T-helper 17 cell (primary cell): ENCODE measurements around the gene KATNAL2. TPM values are rescaled to one million over a fixed set of nuclear protein-coding genes. Genes with fewer than 3 reads are reported as not detected.

ENCODE experiments used
- ATAC-seq: fragments of 150-1000 bp; cut with Tn5 transposase; 2 replicates; pipeline ENCODE4 v1.10.0; 2021; ENCODE audit warnings: mild to moderate bottlenecking, moderate library complexity
- DNase-seq, 3 donors: peaks; one replicate each; pipeline versions ENCODE4 v3.0.0 to v3.0.0-alpha.2; 2020 to 2021
- H3K9me3 ChIP-seq: one replicate; pipeline ENCODE4 v1.7.0; 2013; ENCODE audit warnings: low read length, mild to moderate bottlenecking; ENCODE audit not compliant: control insufficient read depth, poor library complexity, severe bottlenecking
- H3K27ac Mint-ChIP-seq: one replicate; pipeline ENCODE4 v1.8.0; 2022; ENCODE audit warnings: mild to moderate bottlenecking, moderate library complexity, mixed read lengths
- H3K27me3 Mint-ChIP-seq: one replicate; pipeline ENCODE4 v1.8.0; 2022; ENCODE audit warnings: mixed read lengths
- H3K36me3 Mint-ChIP-seq: one replicate; pipeline ENCODE4 v1.8.0; 2022; ENCODE audit warnings: low read depth, mixed read lengths
- H3K4me1 Mint-ChIP-seq: one replicate; pipeline ENCODE4 v1.8.0; 2022; ENCODE audit warnings: mild to moderate bottlenecking, mixed read lengths
- H3K4me3 Mint-ChIP-seq: one replicate; pipeline ENCODE4 v1.8.0; 2022; ENCODE audit warnings: mild to moderate bottlenecking, moderate library complexity, mixed read lengths
- total RNA-seq, 4 donors: library from RNA in 2 of 4; stranded (reverse) in 2 of 4; gene quantifications; one replicate each; pipeline ENCODE4 v1.2.3 and lab custom pipeline; 2022 to 2026

Gene KATNAL2
- total RNA-seq, 2 donors from 2014 or later, result 0.86 to 0.97 TPM

DNA sequence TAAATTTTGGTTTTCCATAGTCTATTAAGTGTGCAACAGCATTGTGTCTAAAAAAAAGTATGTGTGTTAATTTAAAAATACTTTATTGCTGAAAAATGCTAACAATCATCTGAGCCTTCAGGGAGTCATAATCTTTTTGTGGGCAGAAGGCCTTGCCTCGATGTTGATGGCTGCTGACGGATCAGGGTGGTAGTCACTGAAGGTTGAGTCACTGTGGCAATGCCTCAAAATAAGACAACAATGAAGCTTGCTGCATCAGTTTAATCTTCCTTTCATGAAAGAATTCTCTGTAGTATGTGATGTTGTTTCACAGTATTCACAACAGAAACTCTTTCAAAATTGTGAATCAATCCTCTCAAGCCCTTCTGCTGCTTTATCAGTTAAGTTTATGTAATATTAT lies 201.6 kb downstream of the KATNAL2 start:
- Mint-ChIP-seq H3K36me3 (peaks cover 10% of the 10 kb centered on the region), H3K27me3 (no peaks in the 10 kb centered on the region)
- ATAC-seq, result no peak

DNA sequence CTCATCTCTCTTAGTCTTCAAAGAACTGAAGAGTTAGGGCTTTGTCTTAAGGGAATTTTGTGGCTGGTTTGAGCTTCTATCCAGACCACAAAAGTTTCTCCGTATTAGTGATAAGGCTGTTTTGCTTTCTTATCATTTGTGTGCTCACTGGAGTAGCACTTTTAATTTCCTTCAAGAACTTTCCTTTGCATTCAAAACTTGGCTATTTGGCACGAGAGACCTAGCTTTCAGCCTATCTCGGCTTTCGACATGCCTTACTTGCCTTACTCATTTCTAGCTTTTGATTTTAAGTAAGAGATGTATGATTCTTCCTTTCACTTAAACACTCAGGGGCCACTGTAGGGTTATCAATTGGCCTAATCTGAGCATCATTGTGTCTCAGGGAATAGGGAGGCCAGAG lies 203.0 kb downstream of the KATNAL2 start:
- H3K36me3 Mint-ChIP-seq, result peaks cover 10% of the 10 kb centered on the region
- H3K4me1 Mint-ChIP-seq, result peaks cover 6% of the 10 kb centered on the region
- DNase-seq (no peak), ATAC-seq (no peak)
- H3K27me3 Mint-ChIP-seq, result no peaks in the 10 kb centered on the region
- H3K4me3 Mint-ChIP-seq, result no peak overlapping the region
- H3K9me3 ChIP-seq, result no peaks in the 10 kb centered on the region
- H3K27ac Mint-ChIP-seq, result no peak overlapping the region

More for the DNA sequence above, 201.6 kb downstream of the KATNAL2 start:
- peaks cover 6% of the 10 kb centered on the region for H3K4me1 Mint-ChIP-seq
- H3K4me3 Mint-ChIP-seq, result no peak overlapping the region
- H3K27ac Mint-ChIP-seq, result no peak overlapping the region
- H3K9me3 ChIP-seq, result no peaks in the 10 kb centered on the region
- DNase-seq, result no peak

DNA sequence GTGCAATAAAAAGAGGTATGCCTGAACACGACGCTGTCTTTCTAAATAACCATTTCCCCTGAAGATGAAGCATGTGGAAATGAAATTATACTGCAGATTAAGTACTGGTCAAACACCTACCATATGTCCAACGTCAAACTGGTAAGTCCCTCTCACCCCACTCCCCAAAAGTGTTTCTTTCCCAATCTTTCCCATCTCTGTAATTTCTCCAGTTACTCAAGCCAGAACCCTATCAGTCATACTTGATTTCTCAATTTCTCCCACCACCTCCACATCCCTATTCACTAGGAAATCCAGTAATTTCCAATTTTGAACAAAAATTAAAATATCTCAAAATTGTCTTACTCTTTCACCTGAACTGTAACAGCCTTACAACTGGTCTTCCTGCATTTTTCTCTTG lies 203.7 kb downstream of the KATNAL2 start:
- no peaks in the 10 kb centered on the region for H3K9me3 ChIP-seq
- H3K36me3 Mint-ChIP-seq, result peaks cover 10% of the 10 kb centered on the region
- H3K27me3 Mint-ChIP-seq, result no peaks in the 10 kb centered on the region
- no peak overlapping the region for H3K4me3 Mint-ChIP-seq
- H3K4me1 Mint-ChIP-seq, result peaks cover 6% of the 10 kb centered on the region
- no peak overlapping the region for H3K27ac Mint-ChIP-seq
- ATAC-seq (no peak), DNase-seq (no peak)

DNA sequence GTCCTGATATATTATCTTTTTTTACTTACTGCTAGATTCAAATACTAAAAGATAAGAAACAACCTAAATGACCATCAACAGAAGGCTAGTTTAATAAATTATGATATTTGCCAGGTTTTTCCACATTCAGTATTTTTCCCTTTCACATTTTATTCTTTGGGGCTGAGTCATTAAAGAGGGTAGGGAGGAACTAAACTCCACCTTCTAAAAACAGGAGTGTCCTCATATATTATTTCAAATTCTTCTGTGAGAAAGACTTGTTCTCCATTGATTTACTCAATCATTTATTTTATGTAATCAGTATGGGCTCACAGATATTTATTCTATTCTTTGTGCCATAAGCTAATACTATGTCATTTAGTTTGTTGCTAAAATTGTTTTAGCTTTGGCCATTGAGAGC lies 223.9 kb downstream of the KATNAL2 start:
- DNase-seq (no peak), ATAC-seq (no peak)
- H3K9me3 ChIP-seq, result no peaks in the 10 kb centered on the region
- H3K36me3 Mint-ChIP-seq, result no peaks in the 10 kb centered on the region
- no peaks in the 10 kb centered on the region for H3K27me3 Mint-ChIP-seq
- H3K27ac Mint-ChIP-seq, result no peak overlapping the region
- H3K4me3 Mint-ChIP-seq, result no peak overlapping the region
- peaks cover 20% of the 10 kb centered on the region for H3K4me1 Mint-ChIP-seq

DNA sequence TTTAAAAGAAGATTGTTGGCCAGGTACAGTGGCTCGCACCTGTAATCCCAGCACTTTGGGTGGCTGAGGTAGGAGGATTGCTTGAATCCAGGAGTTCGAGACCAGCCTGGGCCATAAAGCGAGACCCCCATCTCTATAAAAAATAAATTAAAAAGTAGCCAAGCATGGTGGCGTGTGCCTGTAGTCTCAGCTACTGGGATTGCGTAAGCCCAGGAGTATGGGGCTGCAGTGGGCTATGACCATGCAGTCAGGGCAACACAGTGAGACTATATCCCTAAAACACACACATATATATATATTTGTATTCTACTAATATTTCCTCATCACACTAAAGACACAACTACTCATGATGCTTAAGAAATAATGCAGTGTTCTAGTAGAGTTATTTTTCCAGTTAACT lies 225.8 kb downstream of the KATNAL2 start:
- Mint-ChIP-seq H3K36me3 (no peaks in the 10 kb centered on the region), H3K27me3 (no peaks in the 10 kb centered on the region), H3K4me1 (peaks cover 24% of the 10 kb centered on the region), H3K4me3 (no peak overlapping the region), H3K27ac (no peak overlapping the region)
- DNase-seq, result no peak
- no peak for ATAC-seq
- H3K9me3 ChIP-seq, result no peaks in the 10 kb centered on the region

DNA sequence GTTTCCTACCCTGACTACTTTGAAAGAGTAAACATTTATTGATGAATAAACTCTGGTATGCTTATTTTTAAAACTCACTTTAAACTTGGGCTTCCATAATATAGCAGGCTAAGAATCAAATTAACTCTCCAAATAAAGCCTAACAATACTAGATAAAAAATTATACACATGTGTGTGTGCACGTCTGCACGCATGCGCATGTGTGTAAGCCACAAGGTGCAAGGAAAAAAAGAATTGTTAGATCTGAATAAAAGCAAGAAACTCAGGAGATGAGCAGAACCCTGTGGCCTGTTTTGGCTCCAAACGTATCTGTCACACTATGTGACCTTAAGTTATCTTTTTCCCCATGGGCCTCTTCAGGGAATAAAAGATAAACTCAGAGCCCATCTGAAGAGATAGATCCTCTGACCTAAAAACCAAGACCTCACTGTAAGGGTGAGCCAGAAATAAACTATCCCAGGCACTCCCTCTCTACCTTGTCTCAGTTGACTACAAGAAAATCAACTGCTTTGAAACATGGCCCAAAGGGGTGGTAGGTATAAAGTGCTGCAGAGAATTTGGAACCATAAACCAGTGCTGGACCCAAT lies 226.6 kb downstream of the KATNAL2 start:
- Mint-ChIP-seq H3K36me3 (no peaks in the 10 kb centered on the region), H3K4me3 (no peak overlapping the region), H3K4me1 (peaks cover 31% of the 10 kb centered on the region), H3K27ac (no peak overlapping the region), H3K27me3 (no peaks in the 10 kb centered on the region)
- DNase-seq (no peak), ATAC-seq (no peak)
- no peaks in the 10 kb centered on the region for H3K9me3 ChIP-seq

DNA sequence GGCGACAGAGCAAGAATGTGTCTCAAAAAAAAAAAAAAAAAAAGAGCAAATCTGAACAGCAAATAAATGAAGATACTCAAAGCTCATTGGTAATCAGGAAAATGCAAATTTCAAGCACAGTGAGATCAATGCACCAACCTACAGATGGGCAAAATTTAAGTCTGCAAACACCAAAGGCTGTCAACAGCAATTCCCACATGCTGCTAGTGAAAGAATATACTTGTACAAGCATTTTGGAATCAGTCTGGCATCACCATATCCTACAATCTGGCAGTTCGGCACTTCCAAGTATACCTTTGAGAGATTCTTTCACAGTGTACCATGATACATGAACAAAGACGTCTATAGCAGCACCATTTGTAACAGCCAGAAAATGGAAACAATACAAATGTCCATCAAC lies 228.8 kb downstream of the KATNAL2 start:
- H3K36me3 Mint-ChIP-seq, result peaks cover 2% of the 10 kb centered on the region
- no peak overlapping the region for H3K27ac Mint-ChIP-seq
- no peaks in the 10 kb centered on the region for H3K9me3 ChIP-seq
- no peaks in the 10 kb centered on the region for H3K27me3 Mint-ChIP-seq
- DNase-seq (no peak), ATAC-seq (no peak)
- no peak overlapping the region for H3K4me3 Mint-ChIP-seq
- peaks cover 48% of the 10 kb centered on the region for H3K4me1 Mint-ChIP-seq

DNA sequence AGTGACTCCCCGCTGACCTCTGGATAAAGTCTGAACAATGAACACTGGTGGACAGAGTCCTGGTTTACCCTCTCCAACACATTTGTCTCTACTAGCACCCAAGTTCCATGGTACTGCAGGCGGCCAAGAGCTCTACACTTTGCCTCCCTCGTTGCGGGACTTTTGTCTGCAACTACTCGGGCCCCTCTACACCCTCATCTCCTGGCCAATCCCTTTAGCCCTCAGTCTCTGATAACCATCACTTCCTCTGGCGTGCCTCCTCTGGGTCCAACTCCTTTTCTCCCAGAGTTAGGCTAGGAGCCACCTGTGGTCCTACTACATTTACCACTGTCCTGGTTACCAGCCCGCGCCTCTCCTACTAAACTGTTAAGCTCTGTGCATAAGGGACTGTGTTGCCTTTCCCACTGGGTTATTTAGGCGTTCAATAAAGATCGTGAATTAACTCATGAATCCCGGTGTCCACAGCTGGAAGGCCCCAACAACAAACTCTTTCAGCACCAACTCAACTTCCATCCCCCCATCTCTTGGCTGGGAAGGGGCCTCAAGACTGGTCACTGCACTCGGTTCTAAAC lies 232.1 kb downstream of the KATNAL2 start:
- DNase-seq, result no peak
- H3K4me3 Mint-ChIP-seq, result peak overlapping the region; percentile 99
- H3K9me3 ChIP-seq, result no peaks in the 10 kb centered on the region
- peak overlapping the region; percentile 98 for H3K27ac Mint-ChIP-seq
- peaks cover 6% of the 10 kb centered on the region for H3K36me3 Mint-ChIP-seq
- no peak for ATAC-seq
- H3K27me3 Mint-ChIP-seq, result no peaks in the 10 kb centered on the region
- H3K4me1 Mint-ChIP-seq, result peaks cover 48% of the 10 kb centered on the region

DNA sequence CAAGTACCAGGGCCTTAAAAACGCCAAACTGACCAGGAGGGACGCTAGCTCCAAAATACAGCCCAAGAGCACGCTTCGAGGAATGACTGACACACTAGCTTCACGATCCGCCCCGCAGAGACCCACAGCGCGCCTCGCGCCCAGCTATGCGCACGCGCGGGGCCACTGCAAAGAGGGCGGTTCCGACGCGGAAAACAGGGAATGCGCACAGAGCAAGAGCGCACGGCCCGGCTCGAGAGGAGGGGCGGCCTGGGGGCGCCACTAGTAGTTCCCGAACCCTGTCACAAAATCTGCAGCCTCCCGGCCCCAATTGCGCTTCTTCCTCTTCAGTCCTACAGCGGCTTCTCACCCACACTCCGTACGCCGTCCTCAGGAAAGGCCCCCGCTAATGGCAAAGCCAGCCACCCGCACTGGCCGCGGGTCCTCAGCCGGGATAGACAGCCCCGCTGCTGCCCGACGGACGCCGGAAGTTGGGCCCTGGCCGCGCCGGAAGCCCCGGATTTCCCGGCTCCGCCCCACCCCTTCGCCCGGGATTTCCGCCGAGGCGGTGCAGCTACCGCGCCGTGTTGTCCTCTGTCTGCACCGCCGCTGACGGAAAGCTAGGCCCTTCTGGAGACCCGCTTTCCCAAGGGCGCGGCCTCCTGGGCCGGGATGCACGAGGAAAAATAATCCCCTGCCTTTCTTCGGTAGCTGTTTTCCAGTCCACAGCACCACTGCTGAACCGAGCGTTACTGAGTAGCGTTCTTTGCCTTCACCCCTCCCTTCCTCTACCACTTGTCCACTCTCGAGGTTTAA lies 232.8 kb downstream of the KATNAL2 start, which contains the start of gene HDHD2:
Gene HDHD2 (minus strand): TSS at position 472 of the 795 bp plus-strand sequence. CDS start 14,061 bp downstream, outside the sequence.
- Mint-ChIP-seq H3K4me1 (peaks cover 43% of the 10 kb centered on the region), H3K4me3 (peak within 1 kb of the TSS; percentile 99), H3K27ac (peak within 1 kb of the TSS; percentile 98), H3K27me3 (no peaks in the 10 kb centered on the region), H3K36me3 (peaks cover 6% of the 10 kb centered on the region)
- peak; percentile 83 for ATAC-seq
- peak; percentile 51 to 63 (median 62) for DNase-seq
- H3K9me3 ChIP-seq, result no peaks in the 10 kb centered on the region

DNA sequence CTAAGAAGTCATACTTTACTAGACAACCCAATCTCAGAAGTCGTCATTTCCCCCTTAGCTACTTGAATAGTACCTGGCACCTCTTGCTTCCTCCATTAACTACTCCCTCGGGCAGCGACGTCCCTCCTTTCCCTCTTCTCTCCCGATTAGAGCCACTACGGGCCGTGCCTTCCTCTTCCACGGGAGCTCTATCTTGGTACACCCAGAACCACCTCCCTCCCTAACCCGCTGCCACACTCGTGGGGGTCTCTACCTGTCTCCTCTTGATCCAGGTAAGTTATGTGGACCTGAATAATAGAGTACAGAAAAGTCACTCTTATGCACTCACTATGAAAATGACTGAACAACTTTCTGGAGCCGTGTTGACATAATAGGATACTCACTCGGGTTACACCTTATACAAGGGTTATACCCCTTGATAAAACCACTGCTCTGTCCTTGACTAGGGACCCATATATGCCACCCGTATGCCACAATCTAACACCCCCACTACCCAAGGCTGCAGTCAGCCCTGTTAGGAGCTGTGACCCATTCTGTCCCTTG lies 233.5 kb downstream of the KATNAL2 start:
- Mint-ChIP-seq H3K36me3 (peaks cover 6% of the 10 kb centered on the region), H3K4me1 (peaks cover 38% of the 10 kb centered on the region), H3K27ac (peak overlapping the region; percentile 98), H3K4me3 (peak overlapping the region; percentile 99), H3K27me3 (no peaks in the 10 kb centered on the region)
- H3K9me3 ChIP-seq, result no peaks in the 10 kb centered on the region
- ATAC-seq (peak; percentile 2), DNase-seq (no peak)

DNA sequence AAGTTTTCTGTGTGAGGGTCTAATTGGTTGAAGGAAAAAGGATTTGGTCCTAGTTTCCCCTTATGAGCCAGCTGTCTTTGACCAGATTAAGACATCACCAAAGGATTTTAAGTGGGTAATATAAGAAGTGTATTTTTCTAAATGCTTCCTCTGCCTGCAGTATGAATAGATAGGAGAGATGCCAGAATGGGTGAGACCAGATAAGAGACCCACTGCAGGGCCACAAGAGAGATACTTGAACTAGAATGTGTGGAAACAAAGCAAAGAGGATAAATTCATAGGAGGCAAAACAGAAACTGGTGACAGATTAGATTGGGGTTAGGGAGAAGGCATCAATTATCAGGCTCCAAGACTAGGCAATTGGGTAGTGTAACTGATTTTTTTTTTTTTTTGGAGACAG lies 234.0 kb downstream of the KATNAL2 start:
- H3K4me3 Mint-ChIP-seq, result peak overlapping the region; percentile 99
- H3K27ac Mint-ChIP-seq, result peak overlapping the region; percentile 98
- no peaks in the 10 kb centered on the region for H3K9me3 ChIP-seq
- ATAC-seq, result no peak
- H3K36me3 Mint-ChIP-seq, result peaks cover 6% of the 10 kb centered on the region
- peaks cover 33% of the 10 kb centered on the region for H3K4me1 Mint-ChIP-seq
- no peaks in the 10 kb centered on the region for H3K27me3 Mint-ChIP-seq
- DNase-seq, result no peak
